Stimulated activated CD4-positive, alpha-beta T cell treated with anti-CD3 and anti-CD28 coated beads, Interleukin-2, amount 100 ng/mL, for 4 hours (primary cell): ENCODE data around the gene SPRED2.

Source experiments
- DNase-seq: peaks from one replicate; pipeline ENCODE4 v3.0.0-alpha.2; 2020; ENCODE audit warnings: low read depth

The SPRED2 gene, protein sequence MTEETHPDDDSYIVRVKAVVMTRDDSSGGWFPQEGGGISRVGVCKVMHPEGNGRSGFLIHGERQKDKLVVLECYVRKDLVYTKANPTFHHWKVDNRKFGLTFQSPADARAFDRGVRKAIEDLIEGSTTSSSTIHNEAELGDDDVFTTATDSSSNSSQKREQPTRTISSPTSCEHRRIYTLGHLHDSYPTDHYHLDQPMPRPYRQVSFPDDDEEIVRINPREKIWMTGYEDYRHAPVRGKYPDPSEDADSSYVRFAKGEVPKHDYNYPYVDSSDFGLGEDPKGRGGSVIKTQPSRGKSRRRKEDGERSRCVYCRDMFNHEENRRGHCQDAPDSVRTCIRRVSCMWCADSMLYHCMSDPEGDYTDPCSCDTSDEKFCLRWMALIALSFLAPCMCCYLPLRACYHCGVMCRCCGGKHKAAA

DNA sequence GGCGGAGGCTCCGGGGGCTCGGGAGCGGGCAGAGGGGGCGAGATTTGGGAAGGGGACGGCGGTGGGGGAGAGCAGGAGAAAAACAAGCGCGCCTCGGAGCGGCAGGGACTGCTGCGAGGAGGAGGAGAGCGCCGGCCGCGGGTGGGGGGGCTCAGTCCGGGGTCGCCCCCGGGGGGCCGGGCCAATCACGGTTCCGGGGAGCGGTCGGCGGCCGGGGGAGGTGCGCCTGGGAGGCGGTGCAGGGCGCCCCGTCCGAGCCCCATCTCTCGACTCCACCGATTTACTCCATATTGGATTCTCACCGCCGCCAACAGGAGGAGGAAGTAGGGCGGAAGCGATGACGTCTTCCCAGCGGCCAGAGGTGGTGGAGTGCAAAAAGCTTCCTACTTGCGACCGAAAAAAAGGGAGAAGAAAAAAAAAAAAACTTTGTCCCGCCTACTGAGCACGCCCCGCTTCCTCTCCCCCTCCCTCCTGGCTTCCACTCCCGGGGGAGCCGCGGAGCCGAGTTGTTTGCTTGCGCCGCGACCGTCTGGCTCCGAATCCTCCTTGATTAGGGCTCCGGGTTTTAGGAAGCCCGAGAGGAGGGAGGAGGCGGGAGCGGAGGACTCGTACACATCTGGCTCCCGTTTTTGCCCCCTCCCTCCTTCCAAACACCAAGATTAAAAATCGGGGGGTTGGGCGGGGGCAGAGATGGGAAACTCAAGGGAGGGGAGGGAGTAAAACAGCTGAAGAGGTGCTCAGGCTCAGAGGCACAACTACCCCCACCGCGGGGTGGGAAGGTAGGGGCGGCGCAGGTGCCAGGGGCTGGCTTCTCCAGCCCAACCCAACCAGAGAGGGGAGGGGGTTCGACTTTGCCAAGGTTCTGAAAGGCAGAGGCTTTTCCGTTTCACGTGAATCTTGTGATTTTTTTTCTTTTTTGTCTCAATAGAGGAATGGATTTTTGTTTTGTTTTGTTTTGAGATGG is at the start of gene SPRED2:
SPRED2 (minus strand) TSS at position 373 of the 964 bp plus-strand sequence. CDS start 612 bp downstream, outside the sequence.
- peak; percentile 41 for DNase-seq

DNA sequence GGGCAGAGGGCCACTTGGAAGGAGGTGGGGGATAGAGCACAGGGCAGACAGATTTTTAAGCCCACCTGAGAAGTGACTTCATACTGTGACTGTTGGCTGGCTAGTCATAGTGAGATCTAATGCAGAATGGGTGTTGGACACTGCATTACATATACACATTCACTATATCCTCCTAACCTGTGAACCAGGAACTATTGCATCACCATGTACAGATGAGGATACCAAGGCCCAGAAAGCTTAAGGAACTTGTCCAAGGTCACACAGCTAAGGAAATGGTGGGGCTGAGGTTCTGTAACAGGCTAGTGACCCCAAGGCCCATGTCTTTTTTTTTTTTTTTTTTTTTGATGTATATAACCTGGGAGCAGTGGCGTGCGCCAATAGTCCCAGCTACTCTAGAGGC is 49.6 kb upstream of the SPRED2 start:
- no peak for DNase-seq

DNA sequence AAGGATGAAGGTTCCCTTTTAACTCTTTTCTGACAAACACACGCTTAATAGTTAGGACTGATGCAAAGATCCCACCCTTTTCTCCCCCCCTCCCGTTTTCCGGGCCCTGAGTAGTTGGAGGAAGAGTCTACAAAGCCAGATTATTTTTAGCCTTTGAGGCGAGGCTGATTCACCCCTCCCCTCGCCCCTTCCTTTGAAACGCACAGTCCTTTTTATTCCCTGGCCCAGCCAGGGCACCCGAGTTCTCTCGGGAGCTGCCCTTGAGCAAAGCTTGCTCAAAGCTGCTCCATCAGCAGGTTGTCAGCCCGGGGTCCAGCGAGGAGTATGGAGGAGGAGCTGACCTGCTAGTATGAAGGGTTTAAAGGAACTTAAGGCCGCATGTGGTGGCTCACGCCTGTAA is 47.1 kb upstream of the SPRED2 start:
- DNase-seq, result no peak

DNA sequence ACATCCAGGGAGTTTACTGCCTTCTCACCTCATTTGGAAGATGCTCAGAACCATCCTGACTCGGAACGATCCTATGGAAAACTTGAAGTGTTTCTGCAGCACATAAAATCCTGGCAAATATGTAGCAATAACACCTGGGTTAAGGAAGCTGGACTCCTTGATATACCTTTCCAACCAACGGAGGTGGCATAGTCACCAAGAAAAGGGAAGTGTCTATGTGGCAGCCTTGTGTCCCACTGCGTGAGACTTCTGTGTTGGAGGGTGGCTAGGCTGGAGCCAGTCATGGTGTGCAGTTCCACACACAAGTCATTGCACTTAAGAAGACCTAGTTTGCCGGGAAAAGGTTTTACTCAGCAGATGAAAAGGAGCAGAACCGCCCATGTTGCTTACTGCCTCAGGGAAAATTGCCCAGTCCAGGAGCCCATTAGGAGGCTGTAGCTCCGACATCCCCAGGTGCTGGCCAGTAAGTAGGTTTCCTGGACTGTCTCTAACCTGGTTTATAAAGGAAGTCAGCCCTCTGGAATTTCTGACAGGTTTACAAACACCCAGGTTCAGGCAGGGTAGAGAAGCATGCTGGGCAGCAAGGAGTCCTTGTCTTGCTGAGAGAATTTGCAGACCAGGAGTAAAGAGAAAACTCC is 46.2 kb upstream of the SPRED2 start:
- no peak for DNase-seq

DNA sequence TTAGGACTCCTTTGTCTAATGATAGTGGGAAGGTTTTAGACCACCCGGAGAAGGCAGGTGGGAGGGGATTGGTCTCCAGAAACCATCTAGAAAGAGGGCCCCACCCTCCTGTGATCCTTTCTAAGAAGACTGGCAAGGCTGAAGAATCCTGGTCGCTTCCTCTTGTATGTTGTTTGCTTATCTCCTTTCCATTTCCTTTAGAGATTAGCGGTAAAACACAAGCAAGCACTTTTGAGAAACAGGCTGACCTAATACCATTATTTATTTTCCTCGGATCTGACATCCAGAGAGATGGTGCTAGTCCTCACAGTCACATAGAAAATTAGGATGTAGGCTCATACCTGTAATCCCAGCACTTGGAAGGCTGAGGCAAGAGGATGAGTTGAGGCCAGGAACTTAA is 45.2 kb upstream of the SPRED2 start:
- no peak for DNase-seq

DNA sequence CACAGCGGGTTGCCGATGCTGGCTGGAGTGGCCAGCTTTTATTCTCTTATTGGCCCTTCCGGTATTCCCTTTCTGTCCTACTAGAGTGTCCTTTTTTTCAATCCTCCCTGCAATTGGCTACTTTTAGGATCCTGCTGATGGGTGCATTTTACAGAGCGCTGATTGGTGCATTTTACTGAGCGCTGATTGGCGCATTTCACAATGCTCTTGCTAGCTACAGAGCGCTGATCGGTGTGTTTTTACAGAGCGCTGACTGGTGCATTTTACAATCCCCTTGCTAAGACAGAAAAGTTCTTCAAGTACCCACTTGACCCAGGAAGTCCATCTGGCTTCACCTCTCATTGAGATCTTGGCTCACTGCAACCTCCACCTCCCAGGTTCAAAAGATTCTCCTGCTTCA is 44.4 kb upstream of the SPRED2 start:
- DNase-seq, result no peak

DNA sequence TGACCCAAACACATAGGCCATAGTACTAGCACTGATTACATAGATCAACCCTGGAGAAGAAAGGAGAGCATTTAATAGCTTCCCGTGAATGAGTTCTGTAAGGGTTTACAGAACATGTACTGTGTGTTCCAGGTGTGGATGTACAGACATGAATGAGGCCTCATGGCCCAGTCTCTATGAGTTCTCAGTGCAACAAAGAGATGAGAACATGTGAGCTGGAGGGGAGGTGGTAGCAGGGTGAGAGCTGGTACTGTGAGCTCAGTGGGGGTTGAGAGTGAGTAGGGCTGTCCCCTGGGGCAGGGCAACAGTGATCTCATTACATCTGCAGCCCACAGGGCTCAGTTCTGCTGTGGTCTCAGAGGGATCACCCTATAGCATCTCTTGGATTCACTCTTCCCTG is 42.6 kb upstream of the SPRED2 start:
- DNase-seq, result no peak

DNA sequence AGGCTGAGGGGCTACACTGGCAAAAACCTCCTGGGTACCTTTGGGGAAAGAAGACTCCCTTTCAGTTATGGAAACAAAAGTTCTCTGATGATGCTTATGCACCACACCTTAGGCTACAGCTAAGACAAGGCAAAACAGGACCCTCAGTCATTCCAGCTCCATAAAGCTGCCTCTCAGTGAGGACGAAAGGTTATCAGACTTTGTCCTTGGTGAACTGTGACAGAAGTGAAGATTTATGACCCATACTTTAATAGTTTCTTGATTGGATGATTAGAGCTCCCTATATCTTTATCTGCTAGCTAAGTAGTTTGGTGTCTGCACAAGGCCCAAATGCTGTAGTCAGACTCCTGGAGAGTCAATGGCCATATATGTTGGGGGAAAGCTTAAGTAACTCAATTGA is 40.6 kb upstream of the SPRED2 start:
- DNase-seq, result no peak

DNA sequence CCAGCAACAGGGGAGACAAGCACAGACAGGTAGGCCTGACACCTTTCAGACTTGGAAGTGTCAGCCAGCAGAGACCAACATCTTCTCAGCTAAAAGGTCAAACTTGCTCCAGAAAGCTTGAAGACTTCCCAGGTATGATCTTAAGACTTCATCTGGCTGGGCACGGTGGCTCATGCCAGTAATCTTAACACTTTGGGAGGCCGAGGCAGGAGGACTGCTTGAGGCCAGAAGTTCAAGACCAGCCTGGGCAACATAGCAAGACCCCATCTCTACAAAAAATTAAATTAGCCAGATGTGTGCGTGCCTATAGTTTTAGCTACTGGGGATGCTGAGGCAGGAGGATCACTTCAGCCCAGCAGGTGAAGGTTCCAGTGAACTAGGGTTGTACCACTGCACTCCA is 39.0 kb upstream of the SPRED2 start:
- DNase-seq, result no peak

DNA sequence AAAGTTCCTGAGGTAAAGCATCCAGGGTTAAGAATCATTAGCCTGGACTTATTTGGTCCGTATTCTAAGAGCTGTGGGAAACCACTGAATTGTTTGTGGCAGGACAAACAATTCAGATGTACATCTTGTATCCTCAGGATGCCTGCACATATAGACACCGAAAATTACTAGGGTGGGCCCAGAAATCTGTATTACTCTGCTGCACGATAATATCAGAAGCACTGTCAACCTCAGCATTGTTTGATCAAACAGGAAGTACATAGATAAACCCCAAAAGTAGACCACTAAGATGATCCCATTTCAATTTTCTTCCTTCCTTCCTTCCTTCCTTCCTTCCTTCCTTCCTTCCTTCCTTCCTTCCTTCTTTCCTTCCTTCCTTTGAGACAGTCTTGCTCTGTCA is 34.2 kb upstream of the SPRED2 start:
- no peak for DNase-seq

DNA sequence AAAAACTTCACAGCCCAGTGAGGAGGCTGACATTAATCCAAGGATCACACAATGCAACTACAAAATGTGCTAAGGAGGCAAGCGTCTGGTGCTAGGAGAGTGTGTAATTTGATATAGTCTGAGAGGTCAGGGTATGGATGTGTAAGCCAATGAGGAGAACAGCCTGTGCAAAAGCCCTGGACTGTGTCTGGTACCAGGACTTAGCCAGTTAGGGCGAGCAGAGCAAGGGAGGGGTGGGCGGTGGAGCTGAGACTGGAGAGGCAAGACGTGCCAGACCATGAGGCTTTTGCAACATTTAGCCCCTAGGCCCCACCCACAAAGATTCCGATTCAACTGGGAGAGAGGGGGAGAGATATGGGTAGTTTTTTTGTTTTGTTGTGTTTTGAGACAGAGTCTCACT is 33.5 kb upstream of the SPRED2 start:
- DNase-seq, result no peak

DNA sequence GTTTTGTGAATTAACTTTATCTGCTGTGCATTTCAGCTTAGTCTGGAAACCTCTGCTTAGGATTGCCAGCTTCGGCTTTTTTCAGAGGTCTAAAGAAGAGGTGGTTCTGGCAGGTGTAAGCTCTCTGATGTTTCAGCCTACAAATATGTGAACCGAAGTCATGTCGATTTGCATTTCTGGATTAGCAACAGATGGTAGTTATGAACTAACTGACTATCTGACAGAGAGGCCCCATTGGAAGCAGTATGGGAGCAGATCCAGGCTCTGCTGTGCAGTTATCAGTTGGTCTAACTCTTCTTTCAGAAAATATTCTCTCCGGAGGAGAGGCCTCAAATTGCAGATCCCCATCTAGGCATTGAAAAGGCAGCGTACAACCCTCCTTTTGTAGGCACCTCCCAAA is 32.7 kb upstream of the SPRED2 start:
- no peak for DNase-seq

DNA sequence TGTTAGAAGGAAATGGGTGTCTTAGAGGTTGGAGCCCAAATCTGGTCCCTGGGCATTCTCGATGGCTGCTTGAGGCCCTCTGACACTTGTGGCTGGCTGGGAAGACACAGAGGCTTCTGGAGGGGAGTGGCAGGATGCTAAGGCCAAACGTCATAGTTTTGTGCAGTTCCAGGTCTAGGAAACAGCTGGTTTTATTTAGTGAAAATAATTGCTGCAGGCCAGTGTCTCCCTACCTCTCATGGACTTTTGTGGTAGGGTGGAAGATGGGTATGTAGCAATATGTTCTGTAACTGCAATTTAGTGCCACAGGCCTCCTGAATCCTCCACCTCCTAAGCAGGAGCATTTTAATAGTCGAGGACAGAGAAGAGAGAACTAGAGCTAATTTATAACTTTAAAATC is 32.2 kb upstream of the SPRED2 start:
- no peak for DNase-seq

DNA sequence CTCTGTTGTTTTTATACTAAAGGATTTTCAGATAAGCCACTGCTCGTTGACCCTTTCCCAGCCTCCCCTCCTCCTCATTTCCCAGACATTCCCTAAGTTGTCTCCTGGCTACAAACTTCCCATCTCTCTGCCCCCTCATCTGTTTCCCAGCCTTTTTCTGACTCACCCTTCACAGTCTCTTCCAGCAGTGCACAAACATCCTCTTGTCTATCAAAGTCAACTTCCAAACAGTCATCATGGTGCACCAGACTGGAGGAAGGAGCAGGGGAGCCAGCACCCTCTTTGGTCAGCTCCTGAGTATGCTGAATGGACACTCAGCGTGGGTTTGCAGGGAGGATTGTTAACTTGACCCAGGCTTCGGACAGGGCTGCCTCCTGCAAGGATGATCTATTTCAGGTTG is 26.6 kb upstream of the SPRED2 start:
- DNase-seq, result no peak

DNA sequence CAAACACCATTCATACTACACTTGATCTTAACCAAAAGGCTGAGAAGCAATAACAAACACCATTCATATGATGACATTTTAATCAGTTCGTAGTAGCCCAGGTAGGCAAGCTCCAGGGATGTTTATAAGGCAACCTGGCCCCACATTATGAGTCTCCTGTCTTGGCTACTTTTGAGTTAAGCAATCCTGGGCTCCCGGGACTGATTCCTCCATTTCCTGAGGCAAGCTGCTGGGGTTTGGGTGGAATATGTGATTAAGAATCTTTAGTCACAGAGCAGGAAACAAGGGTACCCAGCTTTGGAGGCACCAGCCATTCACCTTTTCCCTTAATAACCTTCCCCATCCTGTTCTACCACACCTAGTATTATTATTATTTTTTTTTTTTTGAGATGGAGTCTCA is 24.5 kb upstream of the SPRED2 start:
- DNase-seq, result no peak

DNA sequence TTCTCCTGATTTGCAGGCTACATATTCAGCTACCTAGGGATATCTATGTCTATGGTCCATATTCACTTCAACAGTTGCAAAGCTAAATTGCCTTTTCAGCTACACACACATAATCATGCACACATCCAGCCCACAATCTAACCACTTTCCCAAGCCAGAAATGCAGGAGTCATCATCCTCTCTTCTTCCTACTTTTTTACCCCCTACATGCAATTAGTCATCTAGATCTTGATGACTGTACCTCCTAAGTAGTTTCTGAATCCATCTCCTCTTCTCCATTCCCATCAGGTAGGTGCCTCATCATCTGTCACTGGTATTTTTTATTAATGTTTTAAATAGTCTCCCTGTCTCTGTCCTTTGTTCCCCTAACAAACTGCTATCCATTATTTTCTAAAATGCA is 23.7 kb upstream of the SPRED2 start:
- no peak for DNase-seq

DNA sequence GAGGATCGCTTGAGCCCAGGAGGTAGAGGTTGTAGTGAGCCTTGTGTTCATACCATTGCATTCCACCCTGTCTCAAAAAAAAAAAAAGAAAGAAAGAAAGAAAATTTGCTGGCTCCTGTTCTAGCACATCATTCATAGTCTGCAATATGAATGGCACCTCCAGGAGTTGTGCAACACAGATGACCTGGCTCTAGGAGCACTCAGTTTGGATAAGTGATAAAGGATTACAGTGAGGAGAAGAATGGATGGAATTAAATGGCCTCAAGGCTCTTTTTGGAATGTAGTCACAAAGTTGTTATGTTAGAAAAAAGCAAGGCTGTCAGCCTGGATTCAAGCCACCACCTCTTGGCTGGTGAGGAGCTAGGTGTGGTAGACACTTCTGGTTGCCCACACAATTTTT is 21.5 kb upstream of the SPRED2 start:
- no peak for DNase-seq

DNA sequence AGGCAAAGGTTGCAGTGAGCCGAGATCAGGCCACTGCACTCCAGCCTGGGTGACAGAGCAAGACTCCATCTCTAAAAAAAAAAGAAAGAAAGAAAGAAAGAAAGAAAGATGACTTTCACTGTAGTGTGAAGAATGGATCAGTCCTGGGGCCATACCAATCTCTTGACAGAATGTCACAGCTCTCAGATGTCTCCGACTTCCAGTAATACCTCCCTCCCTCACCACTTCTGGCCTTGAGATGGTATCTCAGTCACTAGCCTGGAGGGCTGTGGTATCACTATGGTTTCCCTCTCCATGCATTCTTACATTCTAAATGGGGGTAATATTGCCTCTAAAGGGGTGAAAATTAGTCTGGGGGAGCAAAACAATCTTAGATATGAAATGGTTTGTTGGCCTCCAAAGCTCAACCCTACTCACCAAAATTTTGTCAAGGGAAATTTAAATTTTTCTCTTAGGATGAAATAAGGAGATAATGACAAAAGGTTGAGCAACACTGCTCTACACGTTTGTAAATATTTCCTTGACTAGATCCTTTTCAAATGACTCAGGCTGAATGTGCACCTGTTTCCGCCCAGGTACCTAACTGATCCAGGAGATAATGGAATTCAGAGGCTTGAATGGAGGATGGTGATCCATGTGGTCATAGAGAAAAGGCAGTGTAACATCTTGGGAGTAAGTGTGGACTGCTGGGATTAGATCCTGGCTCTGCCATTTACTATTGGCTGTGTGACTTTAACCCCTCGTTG is 19.9 kb upstream of the SPRED2 start:
- DNase-seq, result no peak

DNA sequence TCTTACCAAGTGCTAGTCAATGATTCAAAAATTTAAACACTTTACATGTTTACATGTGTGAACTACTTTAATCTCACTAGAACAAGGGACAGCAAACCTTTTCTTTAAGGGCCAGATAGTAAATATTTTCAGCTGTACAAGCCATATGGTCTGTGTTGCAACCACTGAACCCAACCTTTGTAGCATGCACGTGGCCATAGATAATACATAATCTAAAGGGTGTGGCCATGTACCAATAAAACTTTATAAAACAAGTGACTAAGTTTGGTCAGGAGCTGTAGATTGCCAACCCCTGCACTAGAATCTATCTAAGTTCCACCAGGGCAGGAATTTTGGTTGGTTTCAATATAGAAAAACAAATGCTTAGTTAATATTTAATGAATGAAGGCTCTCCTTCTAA is 18.4 kb upstream of the SPRED2 start:
- no peak for DNase-seq

DNA sequence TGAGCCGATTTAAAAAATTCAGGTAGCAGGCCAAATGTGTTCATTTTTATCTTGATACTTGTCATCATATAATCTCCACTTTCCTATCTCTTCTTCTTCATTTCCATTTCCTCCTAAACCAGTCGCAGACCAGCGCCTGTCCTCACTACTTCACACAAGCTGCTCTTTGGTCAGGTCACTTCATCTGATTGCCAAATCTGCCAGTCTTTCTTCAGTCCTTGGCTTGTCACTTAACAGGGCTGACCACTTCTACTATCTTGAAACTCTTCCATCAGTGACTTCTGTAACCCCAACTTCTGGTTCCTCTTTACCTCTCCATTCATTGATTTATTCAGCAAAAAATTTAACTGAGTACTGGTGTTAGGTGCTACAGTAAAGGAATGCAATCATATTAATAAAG is 18.0 kb upstream of the SPRED2 start:
- no peak for DNase-seq

DNA sequence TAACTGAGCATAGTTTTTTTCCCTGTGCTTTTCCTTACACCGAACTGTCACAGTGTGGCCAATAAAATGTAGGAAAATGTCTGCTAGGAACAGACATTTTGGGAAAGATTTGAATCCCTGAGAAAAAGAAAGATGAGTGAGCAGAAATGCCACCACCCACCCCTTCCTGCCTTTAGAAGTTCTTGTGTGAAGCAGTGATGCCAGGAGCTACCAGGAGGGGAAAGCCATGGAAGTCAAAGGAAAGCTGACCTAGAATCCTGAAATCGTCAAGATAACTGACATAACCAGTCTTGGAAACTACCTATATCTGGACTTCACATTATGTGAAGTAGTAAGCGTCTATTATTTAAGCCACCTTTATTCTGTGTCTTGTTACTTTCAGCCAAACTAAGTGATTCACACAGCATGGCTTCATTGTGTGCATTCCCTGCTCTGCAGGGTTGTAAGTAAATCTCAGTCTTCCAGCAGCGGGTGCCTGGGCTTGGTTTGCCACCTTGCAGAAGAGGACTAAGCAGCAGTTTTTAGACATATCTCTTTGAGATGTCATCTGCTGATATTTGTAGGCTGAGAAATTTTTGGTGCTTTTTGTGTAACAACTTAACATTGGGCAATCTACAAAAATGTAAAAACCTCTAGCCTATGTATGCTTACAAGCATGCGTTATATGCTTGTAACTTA is 11.2 kb upstream of the SPRED2 start:
- no peak for DNase-seq
